HG02798 (cell line): ENCODE measurements around the gene ARHGAP25.

ENCODE experiments used
- ATAC-seq: cut with Tn5 transposase; IDR thresholded peaks from one replicate; pipeline ENCODE4 v1.9.1; 2021; ENCODE audit warnings: mild to moderate bottlenecking; ENCODE audit not compliant: unreplicated experiment, poor library complexity

Gene ARHGAP25

DNA sequence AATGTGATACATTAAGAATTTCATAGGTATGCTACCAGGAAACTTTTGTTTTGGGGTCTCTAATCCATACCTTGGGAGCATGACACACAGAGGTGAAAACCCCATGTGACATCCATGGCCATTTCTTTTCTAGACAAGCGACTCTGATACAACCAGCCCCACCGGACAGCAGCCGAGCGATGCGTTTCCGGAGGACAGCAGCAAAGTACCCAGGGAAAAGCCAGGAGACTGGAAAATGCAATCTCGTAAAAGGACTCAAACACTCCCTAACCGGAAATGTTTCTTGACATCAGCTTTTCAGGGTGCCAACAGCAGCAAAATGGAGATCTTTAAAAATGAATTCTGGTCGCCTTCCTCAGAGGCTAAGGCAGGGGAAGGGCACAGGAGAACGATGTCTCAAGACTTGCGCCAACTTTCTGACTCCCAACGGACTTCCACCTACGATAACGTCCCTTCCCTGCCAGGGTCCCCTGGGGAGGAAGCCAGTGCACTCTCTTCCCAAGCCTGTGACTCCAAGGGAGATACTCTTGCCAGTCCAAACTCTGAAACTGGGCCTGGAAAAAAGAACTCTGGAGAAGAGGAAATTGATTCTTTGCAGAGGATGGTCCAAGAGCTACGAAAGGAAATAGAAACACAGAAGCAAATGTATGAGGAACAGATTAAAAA is 87.7 kb downstream of the ARHGAP25 start:
- no peak for ATAC-seq

GRCh38 chr2:68824831-68825230 is 90.2 kb downstream of the ARHGAP25 start:
- no peak for ATAC-seq

DNA sequence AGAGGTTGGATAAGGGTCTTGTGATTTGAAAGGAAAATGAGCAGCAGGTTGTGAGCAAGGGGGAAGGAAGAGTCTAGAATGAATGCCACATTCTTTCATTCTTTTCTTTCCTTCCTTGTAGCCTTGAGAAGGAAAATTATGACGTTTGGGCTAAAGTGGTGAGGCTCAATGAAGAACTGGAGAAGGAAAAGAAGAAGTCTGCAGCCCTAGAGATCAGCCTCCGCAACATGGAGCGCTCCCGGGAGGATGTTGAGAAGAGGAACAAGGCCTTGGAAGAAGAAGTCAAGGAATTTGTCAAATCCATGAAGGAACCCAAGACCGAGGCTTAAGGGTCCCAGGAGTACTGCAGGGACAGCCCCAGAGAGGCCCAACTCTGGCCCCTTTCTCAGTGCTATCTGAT is 91.3 kb downstream of the ARHGAP25 start:
- ATAC-seq: no peak

- no peak for ATAC-seq
Measured at GRCh38 chr2:68827666-68828065, 93.1 kb downstream of the ARHGAP25 start.

DNA sequence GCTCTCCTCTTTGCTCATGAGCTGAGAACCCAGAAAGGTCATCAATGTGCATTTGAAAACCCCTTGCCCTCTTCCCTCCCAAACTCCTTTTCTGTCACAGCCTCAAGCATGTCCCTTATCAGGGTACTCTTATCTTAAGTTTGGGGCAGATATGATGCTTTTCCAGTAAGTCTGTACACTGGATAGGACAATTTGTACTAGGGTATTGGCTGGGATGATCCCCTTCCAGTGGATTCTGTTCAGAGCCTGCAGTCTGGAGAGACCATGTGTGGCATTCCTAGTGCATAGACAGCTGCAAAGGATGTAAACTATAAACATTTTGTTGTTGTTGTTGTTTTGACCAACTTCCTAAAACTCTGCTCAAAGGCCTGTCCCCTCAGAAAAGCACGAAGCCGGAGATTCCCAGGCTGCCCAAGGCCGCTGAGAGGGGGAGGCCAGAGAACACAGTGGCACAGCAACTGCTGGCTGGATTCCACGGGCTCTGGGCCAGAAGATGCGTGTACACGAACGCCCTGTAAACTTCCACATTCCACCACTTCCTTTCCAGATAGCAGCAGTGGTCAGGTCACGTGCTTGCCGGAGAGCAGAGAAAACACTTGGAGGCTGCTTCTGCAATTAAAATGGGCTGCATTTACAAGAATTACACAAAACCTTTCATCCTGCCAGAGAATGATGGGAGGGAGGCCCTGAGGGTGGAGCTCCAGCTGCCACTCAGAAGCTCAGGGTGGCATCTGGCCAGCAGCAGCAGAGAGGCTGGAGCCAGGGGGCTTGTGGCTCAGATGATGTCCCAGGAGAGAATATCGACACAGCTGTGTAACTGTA is 94.5 kb downstream of the ARHGAP25 start:
- no peak for ATAC-seq

- ATAC-seq: no peak
Measured at GRCh38 chr2:68829749-68830148, 95.1 kb downstream of the ARHGAP25 start.

DNA sequence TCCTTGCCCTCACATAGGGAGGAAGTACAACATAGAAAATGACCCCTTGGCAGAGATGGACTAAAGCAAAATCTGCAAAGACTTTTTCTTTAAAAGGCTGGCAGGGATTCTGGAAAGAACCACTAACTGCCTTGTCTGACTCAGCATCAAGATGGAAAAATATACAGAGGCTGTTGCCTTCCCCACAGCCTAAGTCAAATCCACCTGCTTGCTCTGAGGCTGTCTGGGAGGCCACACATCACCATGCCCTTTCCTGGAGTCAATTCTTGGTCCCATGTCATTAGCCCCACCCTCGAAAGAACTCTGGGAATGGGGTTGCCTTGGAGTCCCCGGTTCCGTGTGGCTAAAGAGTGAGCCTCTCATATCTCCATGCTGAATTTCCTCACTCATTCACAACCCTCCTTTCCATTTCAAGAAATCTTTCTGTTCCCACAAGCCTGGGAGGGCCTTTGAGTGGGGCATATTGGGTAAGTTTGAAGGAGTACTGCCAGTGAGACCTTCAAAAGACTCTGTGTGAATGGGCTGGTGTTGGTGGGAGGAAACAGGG is 97.1 kb downstream of the ARHGAP25 start:
- no peak for ATAC-seq

- peak; percentile 76 for ATAC-seq
Measured at GRCh38 chr2:68832233-68832869, 97.7 kb downstream of the ARHGAP25 start.

DNA sequence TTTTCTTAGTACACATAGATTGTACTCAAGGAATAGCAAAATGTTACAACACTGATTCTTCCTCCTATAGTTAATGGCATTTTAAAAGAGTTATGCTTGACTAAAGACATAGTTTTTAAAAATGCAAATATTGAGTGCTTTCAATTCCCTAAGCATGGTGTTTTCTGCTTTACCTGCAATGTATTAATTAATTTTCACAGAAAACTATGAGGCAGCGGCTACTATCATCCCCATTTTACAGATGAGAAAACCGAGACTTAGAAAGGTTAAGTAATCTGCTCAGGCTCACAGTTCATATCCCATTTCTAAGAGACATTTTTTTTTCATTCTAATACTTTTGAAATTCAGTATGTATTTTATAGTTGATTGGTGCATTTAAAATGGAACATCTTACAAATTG is 98.6 kb downstream of the ARHGAP25 start:
- no peak for ATAC-seq

GRCh38 chr2:68834737-68835376 is 100.2 kb downstream of the ARHGAP25 start:
- ATAC-seq: no peak

DNA sequence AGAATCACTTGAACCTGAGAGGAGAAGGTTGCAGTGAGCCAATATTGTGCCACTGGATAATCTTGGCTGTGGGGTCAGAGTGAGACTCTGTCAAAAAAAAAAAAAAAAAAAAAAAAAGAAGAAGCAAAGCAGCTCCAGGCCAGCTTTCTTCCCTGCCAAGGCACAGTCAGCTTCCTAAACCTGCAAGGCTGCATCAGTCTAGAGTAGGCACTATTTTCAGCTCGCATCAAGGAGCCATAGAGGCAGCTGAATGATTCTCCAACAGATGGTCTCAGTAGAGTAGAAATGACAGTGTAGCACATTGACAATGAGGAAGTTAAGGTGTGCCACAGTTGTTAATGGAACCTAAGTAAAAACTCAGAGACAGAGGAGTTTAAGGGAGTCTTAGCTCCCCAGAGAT is 101.0 kb downstream of the ARHGAP25 start:
- no peak for ATAC-seq

GRCh38 chr2:68837164-68837860 is 102.7 kb downstream of the ARHGAP25 start:
- peak; percentile 48 for ATAC-seq

- ATAC-seq: peak; percentile 63
Measured at GRCh38 chr2:68837861-68838341, 103.3 kb downstream of the ARHGAP25 start.

GRCh38 chr2:68838641-68839040 is 104.0 kb downstream of the ARHGAP25 start:
- no peak for ATAC-seq

DNA sequence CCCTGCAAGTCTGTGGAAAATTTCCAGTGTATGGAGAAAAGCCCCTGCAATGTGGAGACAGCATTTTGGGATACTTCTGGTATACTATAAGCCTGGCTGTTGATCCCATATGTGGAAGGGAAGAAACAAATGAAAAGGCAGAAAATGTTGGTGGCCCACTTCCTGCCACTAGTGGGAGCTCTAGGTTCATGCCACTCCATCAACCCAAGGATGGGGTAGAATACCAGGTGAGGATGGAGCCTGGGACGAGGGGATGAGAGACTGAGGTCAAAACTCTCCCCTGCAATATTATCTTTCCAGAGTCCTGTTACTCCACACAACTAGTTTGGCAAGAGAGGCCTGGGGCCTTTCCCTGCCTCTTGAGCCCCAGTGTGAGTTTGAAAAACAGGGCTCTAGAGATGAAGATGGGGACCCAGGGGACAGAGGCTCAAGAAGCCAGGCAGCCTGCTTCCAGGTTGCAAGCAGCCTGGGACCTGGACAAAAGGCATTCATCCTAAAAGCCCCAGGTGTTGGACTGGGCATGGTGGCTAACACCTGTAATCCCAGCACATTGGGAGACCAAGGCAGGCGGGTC is 104.7 kb downstream of the ARHGAP25 start:
- no peak for ATAC-seq

GRCh38 chr2:68845043-68845442 is 110.4 kb downstream of the ARHGAP25 start:
- ATAC-seq: no peak

DNA sequence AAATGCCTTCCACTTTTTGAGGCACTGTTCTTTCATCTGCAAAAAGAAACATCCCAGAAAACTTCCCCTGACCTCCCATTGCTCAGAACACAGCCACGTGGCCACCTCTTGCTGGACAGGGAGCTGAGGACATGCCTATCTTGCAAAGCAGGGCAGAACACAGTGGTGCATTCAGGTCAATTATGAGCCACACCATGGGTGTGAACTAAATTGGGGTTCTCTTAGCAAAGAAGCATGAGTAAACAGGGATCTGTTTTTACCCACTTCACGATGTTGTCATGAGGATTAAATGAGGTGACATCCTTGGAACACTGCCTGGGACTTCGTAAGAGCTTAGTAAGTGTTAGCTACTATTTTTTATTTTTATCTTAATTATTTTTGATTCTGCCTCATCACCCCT is 111.5 kb downstream of the ARHGAP25 start:
- ATAC-seq: no peak

DNA sequence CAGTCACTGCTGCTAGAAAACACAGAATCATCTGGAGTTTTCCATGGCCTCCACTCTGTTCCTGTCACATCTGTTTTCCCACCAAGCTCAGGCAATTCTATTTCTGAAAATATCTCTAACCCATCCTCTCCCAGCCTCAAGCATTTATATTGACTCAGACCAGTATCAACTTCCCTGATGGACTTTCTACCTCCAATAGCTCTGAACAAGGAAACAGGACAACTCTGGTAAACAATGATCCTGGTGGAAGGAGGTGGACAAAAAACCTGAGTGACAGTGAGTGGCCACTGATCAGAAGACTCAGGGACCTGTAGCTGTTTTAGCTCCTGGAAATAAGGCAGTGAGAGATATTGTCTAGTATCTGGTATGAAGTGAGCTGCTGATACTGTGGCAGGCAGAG is 113.1 kb downstream of the ARHGAP25 start:
- no peak for ATAC-seq

DNA sequence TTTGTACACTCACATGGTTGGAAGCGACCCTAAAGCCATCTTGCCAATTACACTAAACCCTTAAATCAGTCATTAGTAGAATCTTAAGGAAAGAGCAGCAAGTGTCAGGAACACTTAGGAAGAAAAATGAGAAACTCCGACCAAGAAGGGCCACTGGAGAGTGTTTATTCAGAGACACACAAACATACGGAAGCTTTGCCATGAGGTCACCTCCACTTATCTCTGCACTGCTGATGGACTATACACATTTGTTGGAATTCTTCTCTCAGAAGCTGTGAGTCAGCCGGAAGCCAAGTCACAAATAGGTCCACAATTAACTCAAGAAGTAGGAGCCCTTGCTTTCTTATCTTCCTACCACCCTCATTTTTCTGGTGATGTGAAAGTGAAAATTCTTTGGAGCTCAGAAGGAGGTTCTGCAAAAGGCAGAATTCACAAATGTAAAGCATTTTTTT is 115.0 kb downstream of the ARHGAP25 start:
- ATAC-seq: no peak
